K562 (cell line): ENCODE measurements around the gene YOD1. TPM values are rescaled to one million over a fixed set of nuclear protein-coding genes. Genes with fewer than 3 reads are reported as not detected.
A peak's percentile ranks its signal among the peaks of the same experiment; 100 is the strongest.

Source experiments
- ARNT ChIP-seq, 2 experiments: fragments of 450-650 bp; IDR thresholded peaks; 2 replicates each; pipeline ENCODE4 v1.6.1; 2016; ENCODE audit warnings: mild to moderate bottlenecking in 1 of 2
- EGR1 ChIP-seq: fragments of 450-650 bp; conservative IDR thresholded peaks from 2 replicates; pipeline ENCODE4 v1.6.1; 2017; ENCODE audit warnings: mild to moderate bottlenecking
- FOXO4 ChIP-seq: fragments of 450-650 bp; formaldehyde crosslinking; IDR thresholded peaks from 2 replicates; pipeline ENCODE4 v1.4.0; 2020; ENCODE audit warnings: mild to moderate bottlenecking, moderate library complexity
- GTF2F1 ChIP-seq: IDR thresholded peaks from 2 replicates; pipeline ENCODE4 v1.6.1; 2011; ENCODE audit warnings: low read depth, low read length, improper control_type of control experiment
- HES1 ChIP-seq: fragments of 450-650 bp; IDR thresholded peaks from 2 replicates; pipeline ENCODE4 v1.6.1; 2016; ENCODE audit warnings: low read depth, mild to moderate bottlenecking, moderate library complexity
- HMG20B ChIP-seq: fragments of 250-450 bp; sonication (Bioruptor Pico); IDR thresholded peaks from 2 replicates; pipeline ENCODE4 v1.5.0; 2021; ENCODE audit warnings: mild to moderate bottlenecking
- ILF3 ChIP-seq: fragments of 450-650 bp; IDR thresholded peaks from 2 replicates; pipeline ENCODE4 v1.6.1; 2018; ENCODE audit warnings: antibody characterized with exemption, mild to moderate bottlenecking, moderate library complexity, borderline replicate concordance
- KDM4B ChIP-seq, 2 experiments: fragments of 450-650 bp in 1 of 2; sonication (generic) in 1 of 2; IDR thresholded peaks; 2 replicates each; pipeline ENCODE4 v1.6.1; 2016 to 2017; ENCODE audit warnings: borderline replicate concordance in 2 of 2, antibody characterized with exemption in 1 of 2, low read depth in 1 of 2, mild to moderate bottlenecking in 1 of 2
- MBD2 ChIP-seq: sonication (generic); IDR thresholded peaks from 2 replicates; pipeline ENCODE4 v1.6.1; 2016; ENCODE audit warnings: low read depth, borderline replicate concordance
- MEF2A ChIP-seq: IDR thresholded peaks from 2 replicates; pipeline ENCODE4 v1.6.1; 2011; ENCODE audit warnings: low read depth, mild to moderate bottlenecking, low read length, moderate library complexity; ENCODE audit not compliant: control insufficient read depth
- NFIX ChIP-seq: fragments of 250-450 bp; sonication (Bioruptor Pico); IDR thresholded peaks from 2 replicates; pipeline ENCODE4 v1.4.0; 2020; ENCODE audit warnings: low read depth, mild to moderate bottlenecking, moderate library complexity
- NONO ChIP-seq, 2 experiments: fragments of 200-400 bp in 1 of 2; fragments of 450-650 bp in 1 of 2; formaldehyde crosslinking in 1 of 2; IDR thresholded peaks; 2 replicates each; pipeline ENCODE4 v1.6.1; 2017; ENCODE audit warnings: low read depth in 2 of 2, mild to moderate bottlenecking in 2 of 2, moderate library complexity in 2 of 2, low read length in 1 of 2
- PATZ1 ChIP-seq: fragments of 250-450 bp; sonication (Bioruptor Pico); IDR thresholded peaks from 2 replicates; pipeline ENCODE4 v1.5.0; 2020; ENCODE audit warnings: mild to moderate bottlenecking, borderline replicate concordance
- PRPF4 ChIP-seq: fragments of 200-400 bp; formaldehyde crosslinking; IDR thresholded peaks from one replicate; pipeline ENCODE4 v1.6.1; 2017; ENCODE audit warnings: low read length, low read depth, mild to moderate bottlenecking; ENCODE audit not compliant: insufficient read depth, poor library complexity, severe bottlenecking
- SREBF1 ChIP-seq: fragments of 150-350 bp; IDR thresholded peaks from 2 replicates; pipeline ENCODE4 v1.6.1; 2014; ENCODE audit warnings: antibody characterized with exemption, low read depth, low read length, borderline replicate concordance
- STAT6 ChIP-seq: sonication (generic); formaldehyde crosslinking; IDR thresholded peaks from 2 replicates; pipeline ENCODE4 v1.8.1; 2023; ENCODE audit warnings: mild to moderate bottlenecking, missing genetic modification reagents
- TAF15 ChIP-seq: fragments of 200-400 bp; formaldehyde crosslinking; IDR thresholded peaks from 2 replicates; pipeline ENCODE4 v1.6.1; 2017; ENCODE audit warnings: mild to moderate bottlenecking, low read depth, low read length, moderate library complexity
- ZBTB5 ChIP-seq: fragments of 450-650 bp; IDR thresholded peaks from 2 replicates; pipeline ENCODE4 v1.6.1; 2017; ENCODE audit warnings: antibody characterized with exemption
- ZFP1 ChIP-seq: fragments of 450-650 bp; formaldehyde crosslinking; IDR thresholded peaks from 2 replicates; pipeline ENCODE4 v1.4.0; 2020; ENCODE audit warnings: mild to moderate bottlenecking, mixed read lengths
- ZNF174 ChIP-seq: fragments of 250-450 bp; sonication (Bioruptor Pico); IDR thresholded peaks from 2 replicates; pipeline ENCODE4 v1.4.0; 2020; ENCODE audit warnings: mild to moderate bottlenecking
- polyA plus RNA-seq, 8 experiments: library from polyadenylated mRNA; depleted of rRNA in 4 of 8; stranded (reverse) in 5 of 8; unstranded in 3 of 8; fragments of >200 nt; fragmentation: Nextera tagmentation in 2 of 8; fragmentation: Illumina TruSeq in 1 of 8; extraction: Ambion mirVana in 2 of 8; extraction: Trizol in 1 of 8; gene quantifications; 2 replicates each; pipeline versions ENCODE4 v1.2.1 to v1.2.3, GENCODE V29; 2011 to 2014; ENCODE audit warnings: inconsistent platforms in 1 of 8, missing spikeins in 1 of 8
- total RNA-seq, 7 experiments: library from RNA; depleted of rRNA in 6 of 7; stranded (reverse); fragments of >200 nt in 6 of 7; fragmentation: Illumina TruSeq in 2 of 7; extraction: Trizol in 2 of 7; gene quantifications; 2 replicates each; pipeline versions ENCODE4 v1.2.1 to v1.2.3, GENCODE V29; 2011 to 2021; ENCODE audit warnings: low replicate concordance in 1 of 7

YOD1 gene
- total and polyA plus RNA-seq, 9 of the 15 experiments (the other 6 are each of a cell fraction or from before 2014, with no cell fraction given): 18.2 to 78.1 (median 46.9) TPM

GRCh38 chr1:207026104-207026534, 24.9 kb downstream of the YOD1 start (continued):
- TF ChIP-seq STAT6 (CRISPR knock-in tag) (no peak), NONO (IDR thresholded peaks at IDR 0.05; ENCODE audit: low read depth in 2 of 2, low read length in 1 of 2) (no peak), PRPF4 (no peak), ARNT (IDR thresholded peaks at IDR 0.05) (no peak), KDM4B (IDR thresholded peaks at IDR 0.05; ENCODE audit: borderline replicate concordance in 2 of 2, low read depth in 1 of 2) (no peak), MBD2 (no peak), ILF3 (no peak), ZBTB5 (no peak), FOXO4 (no peak), SREBF1 (no peak), ZFP1 (CRISPR knock-in tag) (0 out of 2 replicates have a peak, but pooled peaks have one; percentile 53), TAF15 (no peak), NFIX (CRISPR knock-in tag) (no peak), HES1 (no peak), ZNF174 (CRISPR knock-in tag) (no peak), EGR1 (no peak), HMG20B (CRISPR knock-in tag) (no peak), GTF2F1 (no peak), PATZ1 (CRISPR knock-in tag) (no peak), MEF2A (0 out of 2 replicates have a peak, but pooled peaks have one; percentile 24)
